GM21717 (cell line): ENCODE measurements around the gene PDE2A.

Experiments
- ATAC-seq: cut with Tn5 transposase; IDR thresholded peaks from one replicate; pipeline ENCODE4 v1.9.1; 2021; ENCODE audit warnings: mild to moderate bottlenecking, moderate library complexity; ENCODE audit not compliant: unreplicated experiment

PDE2A gene

GRCh38 chr11:72704783-72705265 lies 30.6 kb upstream of the PDE2A start:
- ATAC-seq = no peak

GRCh38 chr11:72704028-72704782 lies 30.0 kb upstream of the PDE2A start:
- ATAC-seq = no peak

GRCh38 chr11:72703267-72704008 lies 29.2 kb upstream of the PDE2A start:
- no peak for ATAC-seq

GRCh38 chr11:72702577-72703241 lies 28.5 kb upstream of the PDE2A start:
- no peak for ATAC-seq

DNA sequence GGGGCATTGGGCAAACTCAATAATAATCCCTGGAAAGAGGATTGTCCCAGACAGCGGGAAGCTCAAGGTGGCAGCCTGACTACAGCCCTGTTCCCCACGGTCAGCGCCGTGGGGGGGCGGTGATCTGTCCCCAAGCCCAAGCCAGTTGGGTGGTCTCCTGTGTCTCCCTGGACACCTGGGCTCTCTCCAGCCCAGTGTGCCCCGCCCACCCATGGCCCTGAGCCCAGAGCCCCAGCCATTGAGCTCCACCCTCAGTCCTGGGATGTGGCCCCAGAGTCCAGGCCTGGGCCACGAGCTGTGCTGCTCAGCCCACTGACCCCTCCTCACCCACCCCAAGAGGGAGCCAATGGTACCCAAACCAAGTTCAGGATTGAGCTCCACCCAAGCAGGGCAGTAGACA lies 27.9 kb upstream of the PDE2A start:
- ATAC-seq = no peak

DNA sequence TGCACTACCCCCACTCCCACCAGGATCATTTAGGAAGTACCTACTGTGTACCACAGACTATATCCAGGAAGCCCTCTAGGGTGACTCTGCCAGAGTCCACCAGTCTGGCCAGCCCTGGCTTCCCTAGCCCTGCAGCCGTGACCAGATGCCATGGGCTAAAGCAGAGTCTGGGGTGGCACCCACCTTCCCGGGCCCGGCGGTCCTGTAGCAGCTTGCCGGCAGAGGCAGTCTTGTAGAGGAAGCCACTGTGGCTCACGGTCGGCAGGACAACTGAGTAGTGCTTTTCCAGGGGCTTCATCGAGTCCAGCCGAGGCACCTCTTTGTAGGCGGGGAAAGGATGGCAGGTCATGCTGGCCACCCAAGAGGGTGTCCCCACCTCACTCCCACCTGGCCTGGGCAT lies 27.2 kb upstream of the PDE2A start:
- ATAC-seq = no peak

GRCh38 chr11:72700146-72700545 lies 25.9 kb upstream of the PDE2A start:
- no peak for ATAC-seq

- ATAC-seq = no peak
Observed at GRCh38 chr11:72697814-72698213, 23.6 kb upstream of the PDE2A start.

DNA sequence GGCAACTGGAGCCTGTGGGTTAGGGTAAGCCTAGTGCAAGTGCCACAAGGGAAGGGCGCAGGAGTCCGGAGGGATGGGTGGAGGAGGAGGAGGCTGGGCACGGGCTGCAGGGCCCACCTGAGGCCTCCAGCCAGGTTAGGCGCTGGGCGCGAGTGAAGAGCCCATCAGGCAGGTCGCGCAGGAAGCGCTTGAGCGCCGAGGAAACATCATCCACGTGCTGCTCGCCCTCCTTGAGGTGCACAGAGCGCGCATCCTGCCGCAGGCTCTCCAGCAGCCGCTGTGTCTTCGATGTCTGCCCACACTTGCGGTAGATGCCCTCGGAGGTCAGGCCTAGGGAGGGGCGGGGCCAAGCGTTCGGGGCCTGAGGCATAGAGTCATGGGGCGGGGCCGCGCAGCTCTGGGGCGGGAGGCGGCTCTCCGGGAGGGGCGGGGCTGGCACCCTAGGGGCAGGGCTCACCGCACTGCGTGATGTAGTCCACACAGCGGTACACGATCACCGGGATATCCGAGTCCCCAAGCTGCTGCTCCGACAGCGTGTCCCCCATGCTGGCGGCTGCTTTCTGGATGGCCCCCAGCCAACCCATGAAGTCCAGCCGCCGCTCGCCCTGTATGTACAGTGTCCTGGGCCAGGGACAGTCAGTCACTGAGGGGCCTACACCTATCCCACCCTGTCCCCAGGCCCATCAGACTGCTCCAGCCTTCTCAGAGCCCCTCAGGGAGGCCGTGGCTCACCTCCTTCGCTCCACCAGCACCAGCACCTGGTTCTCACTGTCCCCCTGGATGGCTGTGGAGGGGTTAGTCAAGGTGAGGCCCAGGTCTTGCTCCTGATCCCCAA lies 22.9 kb upstream of the PDE2A start:
- no peak for ATAC-seq

DNA sequence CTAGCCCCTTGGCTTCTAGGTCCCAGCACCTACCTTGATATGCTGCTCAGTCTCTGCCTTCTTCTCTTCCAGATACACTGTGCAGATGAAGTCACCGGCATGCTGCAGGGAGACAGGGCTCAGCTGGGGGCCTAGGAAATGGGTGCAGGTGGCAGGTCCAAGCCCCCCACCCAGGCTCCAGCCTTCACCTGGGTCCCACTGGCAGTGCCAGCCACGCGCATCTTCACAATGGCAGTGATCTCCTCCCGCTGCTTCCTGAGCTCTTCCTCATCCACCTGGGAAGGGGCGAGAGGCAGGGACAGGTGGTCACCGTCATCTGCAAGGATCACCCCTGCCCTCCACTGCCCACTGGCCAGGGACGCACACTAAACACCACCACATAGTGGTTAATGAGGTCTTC lies 21.1 kb upstream of the PDE2A start:
- no peak for ATAC-seq

- no peak for ATAC-seq
Observed at GRCh38 chr11:72693271-72693968, 19.2 kb upstream of the PDE2A start.

DNA sequence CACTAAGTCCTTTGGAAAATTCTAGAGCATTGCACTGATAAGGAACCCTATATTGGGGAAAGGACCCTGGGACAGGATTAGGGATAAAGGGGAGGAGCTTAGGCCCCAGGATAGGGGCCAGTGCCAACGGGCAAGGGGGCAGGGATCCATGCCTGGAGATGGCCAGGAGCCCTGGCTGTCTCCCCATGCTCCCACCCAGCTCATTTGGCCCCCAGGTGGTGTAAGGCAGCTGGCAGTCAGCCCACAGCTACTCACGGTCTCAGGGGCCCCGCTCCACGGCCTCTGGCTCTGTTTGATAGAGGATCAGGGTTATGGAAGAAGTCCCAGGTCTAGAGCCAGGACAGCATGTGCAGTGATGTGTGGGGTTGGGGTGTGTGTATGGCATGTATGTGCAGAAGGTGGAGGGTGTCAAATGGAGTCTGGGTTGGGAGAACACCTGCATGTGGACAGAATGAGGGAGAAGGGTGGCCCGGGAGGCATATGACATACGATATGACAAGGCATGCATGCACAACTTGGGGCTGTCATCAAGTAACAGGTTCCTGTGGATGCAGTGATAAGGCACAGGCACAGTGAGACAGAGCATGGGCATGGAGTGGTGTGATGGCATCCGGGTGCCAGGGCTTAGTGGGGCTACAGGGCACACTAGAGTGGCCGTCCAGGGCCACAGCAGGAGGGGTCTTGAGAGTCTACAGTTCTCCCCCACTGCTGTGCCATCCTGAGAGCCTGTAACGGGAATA lies 18.4 kb upstream of the PDE2A start:
- no peak for ATAC-seq

GRCh38 chr11:72690166-72690565 lies 15.9 kb upstream of the PDE2A start:
- no peak for ATAC-seq

- ATAC-seq = no peak
Observed at GRCh38 chr11:72688929-72689328, 14.7 kb upstream of the PDE2A start.

- ATAC-seq = no peak
Observed at GRCh38 chr11:72688486-72688885, 14.3 kb upstream of the PDE2A start.

DNA sequence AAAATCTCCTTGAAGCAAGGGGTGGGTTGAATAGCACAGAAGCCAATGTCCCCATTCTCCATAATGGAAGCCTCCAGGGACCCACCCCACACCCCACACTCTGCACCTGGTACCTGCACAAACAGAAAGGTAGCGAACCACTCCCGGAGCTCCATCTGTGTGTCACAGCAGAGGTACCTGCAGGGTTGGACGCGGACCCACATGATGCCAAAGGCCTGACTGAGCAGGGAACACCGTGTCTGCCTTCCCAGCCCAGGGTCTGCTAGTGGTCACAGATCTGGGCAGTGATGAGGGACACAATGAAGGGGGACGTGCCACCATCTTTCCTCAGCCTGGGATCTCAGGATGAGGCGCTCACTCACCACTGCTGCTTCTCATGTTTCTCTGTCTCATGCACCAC lies 13.1 kb upstream of the PDE2A start:
- ATAC-seq = no peak

DNA sequence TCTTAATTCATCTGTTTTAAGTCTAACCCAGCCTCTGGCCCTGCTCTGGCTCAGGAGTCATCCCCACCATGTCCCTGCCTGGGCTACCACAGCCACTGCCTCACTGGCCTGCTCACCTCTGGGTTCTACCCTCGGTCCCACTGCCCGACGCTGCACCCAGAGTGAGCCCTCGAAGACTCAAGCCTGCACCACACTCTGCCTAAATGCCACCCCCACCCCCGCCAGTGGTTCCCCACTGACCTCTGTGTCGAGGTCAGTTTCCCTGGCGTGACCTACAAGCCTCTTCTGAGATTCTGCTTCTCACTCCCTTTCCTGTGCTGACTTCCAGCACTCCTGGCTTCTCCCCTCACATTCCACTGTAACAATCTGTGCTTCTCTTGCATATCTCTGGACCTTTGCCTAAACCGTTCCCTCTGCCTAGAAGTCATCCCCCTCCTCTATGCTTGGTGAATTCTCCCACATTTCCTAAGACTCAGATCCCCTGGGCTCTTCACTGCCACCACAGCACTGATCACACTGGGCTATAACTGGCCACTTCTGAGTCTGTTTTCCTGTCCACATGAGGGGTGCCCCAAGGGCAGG lies 12.5 kb upstream of the PDE2A start:
- no peak for ATAC-seq

DNA sequence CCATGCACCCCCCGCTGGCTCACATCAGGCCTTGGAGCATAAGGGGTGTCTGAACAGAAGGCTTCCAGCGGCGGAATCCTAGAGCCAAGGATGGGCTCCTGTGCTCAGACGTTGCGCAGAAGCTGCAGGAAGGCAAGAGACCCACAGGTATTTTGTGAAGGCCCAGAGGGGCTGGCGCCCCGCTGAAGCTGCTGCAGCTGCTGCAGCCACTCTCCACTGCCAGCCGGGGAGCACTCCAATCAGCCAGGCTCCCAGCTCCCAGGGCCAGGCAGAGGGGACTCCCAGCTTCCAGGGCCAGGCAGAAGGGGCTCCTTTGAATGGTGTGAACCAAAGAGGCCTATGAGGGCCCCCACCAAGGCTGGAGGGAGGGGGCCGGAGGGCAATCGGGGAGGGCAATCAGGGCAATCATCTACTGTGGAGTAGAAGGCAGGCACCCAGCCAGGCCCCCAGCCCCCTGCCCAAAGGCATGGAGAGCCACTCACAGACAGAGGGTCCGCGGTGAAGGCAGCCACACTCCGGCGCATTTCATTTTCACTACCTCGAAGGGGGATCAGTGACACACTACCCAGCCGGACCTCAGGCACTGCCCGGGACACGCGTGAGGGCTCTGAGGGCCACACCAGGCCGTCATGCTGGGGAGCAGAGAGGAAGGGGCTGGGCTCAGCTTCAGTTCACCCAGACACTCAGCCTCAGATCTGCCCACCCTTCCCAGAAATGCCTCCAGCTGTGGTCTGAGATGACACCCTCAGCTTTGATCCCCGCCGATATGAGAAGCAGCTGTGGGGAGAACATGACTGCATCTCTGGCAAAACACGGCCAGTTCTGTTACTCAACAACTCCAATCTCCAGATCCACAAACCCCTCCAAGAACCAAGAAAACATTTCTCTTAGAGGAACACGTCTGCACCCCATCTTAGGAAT lies 11.6 kb upstream of the PDE2A start:
- ATAC-seq = no peak
